ENCODE measurements around the gene NKIRAS2. TPM values are rescaled to one million over a fixed set of nuclear protein-coding genes. Genes with fewer than 3 reads are reported as not detected.

NKIRAS2 gene
- total and polyA plus RNA-seq, 7 experiments from 2014 or later, result 14.3 to 30.5 (median 22.0) TPM

DNA sequence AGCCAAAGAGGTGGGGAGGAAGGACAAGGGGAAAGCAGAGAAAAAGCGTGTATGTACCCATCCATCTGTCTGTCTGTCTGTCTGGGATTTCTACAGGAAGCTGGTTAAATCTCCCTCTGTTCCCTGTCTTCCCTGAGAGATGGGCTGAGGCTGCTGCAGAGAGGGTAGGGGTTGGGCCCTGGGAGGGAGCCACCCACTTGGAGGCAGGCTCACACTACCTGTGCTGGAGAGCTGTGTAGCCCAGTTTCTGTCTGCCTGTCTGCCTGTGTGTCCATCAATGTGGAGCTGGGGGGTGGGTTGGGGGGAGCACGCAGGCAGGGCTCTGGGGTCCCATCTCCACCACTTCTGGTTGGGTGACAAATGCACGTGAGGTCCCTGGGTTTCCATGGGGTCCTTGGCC, 49.1 kb downstream of the NKIRAS2 start:
- Histone ChIP-seq H3K36me3 (ENCODE audit: control insufficient read depth in 2 of 3, insufficient read depth in 3 of 3, low read length in 3 of 3) (no peaks in the 10 kb centered on the region), H3K27ac (ENCODE audit: low read depth, low read length) (no peak overlapping the region), H3K27me3 (ENCODE audit: control insufficient read depth in 2 of 2, insufficient read depth in 2 of 2, low read length in 2 of 2) (peaks cover 0 to 7% of the 10 kb centered on the region in 2 donors), H3K4me1 (ENCODE audit: control insufficient read depth in 2 of 2, insufficient read depth in 2 of 2, low read length in 2 of 2) (peaks cover 7 to 22% of the 10 kb centered on the region in 2 donors), H3K9me3 (ENCODE audit: control insufficient read depth in 2 of 3, low read length in 3 of 3) (no peaks in the 10 kb centered on the region), H3K4me3 (ENCODE audit: low read length) (no peak overlapping the region)
- intact Hi-C loops (cut with micrococcal nuclease), result loop anchor here (5.0 kb wide), 2 partner anchors 33 to 338 kb away; no protein-coding TSS in a partner anchor
- Mint-ChIP-seq H3K4me1 (peaks cover 4 to 18% (median 16%) of the 10 kb centered on the region in 7 donors), H3K4me3 (no peak overlapping the region), H3K36me3 (no peaks in the 10 kb centered on the region), H3K27me3 (peaks cover 17 to 32% (median 23%) of the 10 kb centered on the region in 5 donors), H3K9me3 (peaks cover 0 to under 1% (median 0%) of the 10 kb centered on the region in 11 donors), H3K27ac (no peak overlapping the region)
- ChIA-PET POLR2A (no interaction called here), CTCF (interaction anchor here (1.2 to 2.9 kb wide), 5 partner anchors 8 to 49 kb away, joined by 3 to 19 read pairs (median 6); partner anchors contain the start of gene DHX58)
- no peak for DNase-seq
- ATAC-seq, result no peak

DNA sequence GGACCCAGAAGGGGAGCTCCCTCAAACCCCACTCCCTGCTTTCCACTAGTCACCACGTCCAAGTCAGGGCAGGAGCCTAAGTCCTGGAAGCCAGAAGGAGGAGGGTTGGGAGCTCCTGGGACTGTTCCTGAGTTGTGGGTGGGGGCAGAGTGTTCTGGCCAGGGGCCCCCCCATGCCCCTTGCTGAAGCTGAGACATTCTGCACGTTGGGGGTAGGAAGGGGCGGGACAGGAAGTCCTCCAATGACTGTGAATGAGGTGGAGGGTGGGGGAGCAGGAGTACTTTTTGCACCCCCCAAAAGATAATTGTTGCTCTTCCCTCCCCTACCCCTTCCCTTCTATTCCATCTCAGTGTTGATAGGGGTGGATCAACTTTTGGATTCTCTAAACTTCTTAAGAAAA, 51.9 kb downstream of the NKIRAS2 start:
- Histone ChIP-seq H3K27me3 (ENCODE audit: control insufficient read depth in 2 of 2, insufficient read depth in 2 of 2, low read length in 2 of 2) (peaks cover 0 to 7% of the 10 kb centered on the region in 2 donors), H3K4me1 (ENCODE audit: control insufficient read depth in 2 of 2, insufficient read depth in 2 of 2, low read length in 2 of 2) (peaks cover 7 to 9% of the 10 kb centered on the region in 2 donors), H3K27ac (ENCODE audit: low read depth, low read length) (no peak overlapping the region), H3K9me3 (ENCODE audit: control insufficient read depth in 2 of 3, low read length in 3 of 3) (no peaks in the 10 kb centered on the region), H3K4me3 (ENCODE audit: low read length) (peak overlapping the region; percentile 30), H3K36me3 (ENCODE audit: control insufficient read depth in 2 of 3, insufficient read depth in 3 of 3, low read length in 3 of 3) (no peaks in the 10 kb centered on the region)
- ChIA-PET POLR2A (interaction anchor here (1.5 to 1.7 kb wide), 2 partner anchors 40 to 49 kb away, joined by 4 to 10 read pairs; partner anchors contain the start of gene DHX58), CTCF (interaction anchor here (0.7 kb wide), 1 partner anchor 41 kb away, joined by 3 read pairs; the partner anchor contains the start of gene DHX58)
- H3K36me3 Mint-ChIP-seq, result no peaks in the 10 kb centered on the region
- intact Hi-C loops (cut with micrococcal nuclease), result no loop called here
- no peak for ATAC-seq
- no peak overlapping the region for H3K27ac Mint-ChIP-seq
- no peak for DNase-seq
- H3K27me3 Mint-ChIP-seq, result peaks cover 22 to 37% (median 31%) of the 10 kb centered on the region in 5 donors
- H3K4me1 Mint-ChIP-seq, result peaks cover 0 to 7% (median 5%) of the 10 kb centered on the region in 7 donors
- H3K4me3 Mint-ChIP-seq, result peak overlapping the region; percentile 38 to 78 (median 54)
- no peaks in the 10 kb centered on the region for H3K9me3 Mint-ChIP-seq

DNA sequence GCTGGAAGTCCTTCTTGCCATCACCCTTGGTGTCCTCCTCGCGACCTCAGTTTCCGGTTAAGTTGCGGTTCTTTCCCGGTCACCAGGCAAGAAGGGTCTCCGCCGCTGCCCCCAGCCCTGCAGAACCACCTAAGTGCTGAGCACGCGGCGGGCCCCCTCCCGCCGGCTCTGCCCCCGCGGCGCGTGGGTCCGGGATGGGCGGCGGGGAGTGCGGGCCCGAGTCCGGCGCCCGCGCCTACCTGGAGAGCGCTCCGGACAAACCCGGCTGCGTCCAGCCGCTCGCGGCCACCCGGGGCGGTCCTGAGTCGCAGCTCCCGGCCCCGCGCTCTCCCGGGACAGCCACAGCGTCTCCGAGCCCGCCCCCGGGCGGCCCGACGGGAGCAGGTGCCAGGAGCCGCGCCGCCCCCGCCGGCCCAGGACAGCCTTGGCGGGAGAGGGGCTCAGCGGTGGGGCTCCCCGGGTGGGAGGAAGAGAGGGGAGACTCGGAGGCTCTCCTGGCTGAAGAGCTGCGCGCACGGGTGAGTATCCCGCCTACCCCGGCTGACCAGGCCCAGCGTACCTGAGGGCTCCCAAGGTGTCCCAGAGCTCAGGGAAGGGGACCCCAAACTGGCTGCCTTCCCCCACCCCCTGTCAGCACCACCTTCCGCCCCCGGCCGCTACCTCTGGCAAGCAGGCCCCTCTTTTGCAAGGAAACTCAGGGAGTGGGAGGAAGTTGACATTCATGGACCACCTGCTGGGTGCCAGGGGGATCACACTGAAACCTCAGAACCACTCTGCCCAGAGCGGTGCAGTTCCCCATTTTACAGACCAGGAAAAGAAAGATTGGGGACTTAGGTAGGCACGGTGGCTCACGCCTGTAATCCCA, 52.7 kb downstream of the NKIRAS2 start:
- peaks cover 22 to 37% (median 31%) of the 10 kb centered on the region in 5 donors for H3K27me3 Mint-ChIP-seq
- ATAC-seq (peak; percentile 24), DNase-seq (peak in 1 of 9 donors; percentile 3)
- peak overlapping the region in 9 of 10 donors; percentile 36 to 78 (median 56) for H3K4me3 Mint-ChIP-seq
- H3K36me3 ChIP-seq (ENCODE audit: control insufficient read depth in 2 of 3, insufficient read depth in 3 of 3, low read length in 3 of 3), result no peaks in the 10 kb centered on the region
- no peak overlapping the region for H3K27ac Mint-ChIP-seq
- H3K4me3 ChIP-seq (ENCODE audit: low read length), result peak overlapping the region; percentile 30
- intact Hi-C loops (cut with micrococcal nuclease), result no loop called here
- CTCF ChIA-PET, result no interaction called here
- no peaks in the 10 kb centered on the region for H3K9me3 ChIP-seq (ENCODE audit: control insufficient read depth in 2 of 3, low read length in 3 of 3)
- POLR2A ChIA-PET, result interaction anchor here (1.5 to 1.7 kb wide), 2 partner anchors 40 to 48 kb away, joined by 4 to 10 read pairs; partner anchors contain the start of gene DHX58
- no peaks in the 10 kb centered on the region for H3K9me3 Mint-ChIP-seq
- peaks cover 7 to 9% of the 10 kb centered on the region in 2 donors for H3K4me1 ChIP-seq (ENCODE audit: control insufficient read depth in 2 of 2, insufficient read depth in 2 of 2, low read length in 2 of 2)
- H3K27ac ChIP-seq (ENCODE audit: low read depth, low read length), result no peak overlapping the region
- peaks cover 0 to 7% of the 10 kb centered on the region in 2 donors for H3K27me3 ChIP-seq (ENCODE audit: control insufficient read depth in 2 of 2, insufficient read depth in 2 of 2, low read length in 2 of 2)
- no peaks in the 10 kb centered on the region for H3K36me3 Mint-ChIP-seq
- H3K4me1 Mint-ChIP-seq, result peaks cover 0 to 7% (median 5%) of the 10 kb centered on the region in 7 donors

Other genes with a start within 250 kb of the NKIRAS2 start
- gene JUP, start 233.4 kb upstream of the NKIRAS2 start, total RNA-seq, result 1 to 10 TPM in 2 of 5 experiments, under 1 TPM in 3; 0.24 to 8.2 (median 0.57) TPM
- under 1 TPM; 0.19 to 0.25 TPM for gene JUP, start 233.4 kb upstream of the NKIRAS2 start, polyA plus RNA-seq
- 1 to 10 TPM; 3.6 to 7.0 (median 5.3) TPM for gene P3H4, start 208.1 kb upstream of the NKIRAS2 start, total RNA-seq
- 1 to 10 TPM; 3.5 to 6.5 TPM for gene P3H4, start 208.1 kb upstream of the NKIRAS2 start, polyA plus RNA-seq
- gene FKBP10, start 207.1 kb upstream of the NKIRAS2 start, total RNA-seq, result under 1 TPM in 2 of 5 experiments, not detected in 3; 0.34 to 0.76 TPM
- gene FKBP10, start 207.1 kb upstream of the NKIRAS2 start, polyA plus RNA-seq, result not detected
- gene NT5C3B, start 183.9 kb upstream of the NKIRAS2 start, total RNA-seq, result 10 to 100 TPM; 26.8 to 41.7 (median 37.2) TPM
- 10 to 100 TPM; 41.9 to 66.7 TPM for gene NT5C3B, start 183.9 kb upstream of the NKIRAS2 start, polyA plus RNA-seq
- gene KLHL10, start 182.3 kb upstream of the NKIRAS2 start, total RNA-seq, result not detected
- gene KLHL10, start 182.3 kb upstream of the NKIRAS2 start, polyA plus RNA-seq, result not detected
- gene KLHL11, start 154.7 kb upstream of the NKIRAS2 start, total RNA-seq, result 10 to 100 TPM; 15.2 to 25.9 (median 18.9) TPM
- 1 to 10 TPM; 6.7 to 7.0 TPM for gene KLHL11, start 154.7 kb upstream of the NKIRAS2 start, polyA plus RNA-seq
- 100 to 1,000 TPM in 1 of 5 experiments, 10 to 100 TPM in 4; 59.2 to 154 (median 70.8) TPM for gene ACLY, start 101.1 kb upstream of the NKIRAS2 start, total RNA-seq
- gene ACLY, start 101.1 kb upstream of the NKIRAS2 start, polyA plus RNA-seq, result 10 to 100 TPM; 42.7 to 51.9 TPM
- 1 to 10 TPM in 3 of 5 experiments, under 1 TPM in 1, not detected in 1; 0.16 to 4.1 (median 1.6) TPM for gene ODAD4, start 89.5 kb upstream of the NKIRAS2 start, total RNA-seq
- gene ODAD4, start 89.5 kb upstream of the NKIRAS2 start, polyA plus RNA-seq, result under 1 TPM; 0.10 to 0.40 TPM
- gene CNP, start 53.3 kb upstream of the NKIRAS2 start, total RNA-seq, result 10 to 100 TPM; 29.6 to 86.3 (median 32.5) TPM
- 10 to 100 TPM; 32.3 to 34.2 TPM for gene CNP, start 53.3 kb upstream of the NKIRAS2 start, polyA plus RNA-seq
- gene DNAJC7, start 2.7 kb upstream of the NKIRAS2 start, total RNA-seq, result 100 to 1,000 TPM in 4 of 5 experiments, 10 to 100 TPM in 1; 99.4 to 145 (median 109) TPM
- gene DNAJC7, start 2.7 kb upstream of the NKIRAS2 start, polyA plus RNA-seq, result 10 to 100 TPM; 65.4 to 77.7 TPM
- 1 to 10 TPM in 1 of 5 experiments, under 1 TPM in 4; 0.10 to 1.0 (median 0.67) TPM for gene C17orf113, start 30.5 kb downstream of the NKIRAS2 start, total RNA-seq
- under 1 TPM; 0.14 to 0.28 TPM for gene C17orf113, start 30.5 kb downstream of the NKIRAS2 start, polyA plus RNA-seq
- gene ZNF385C, start 78.4 kb downstream of the NKIRAS2 start, total RNA-seq, result under 1 TPM in 4 of 5 experiments, not detected in 1; 0.15 to 0.45 (median 0.23) TPM
- gene ZNF385C, start 78.4 kb downstream of the NKIRAS2 start, polyA plus RNA-seq, result not detected
- 10 to 100 TPM; 36.0 to 80.5 (median 53.5) TPM for gene DHX58, start 92.6 kb downstream of the NKIRAS2 start, total RNA-seq
- 10 to 100 TPM; 10.1 to 24.7 TPM for gene DHX58, start 92.6 kb downstream of the NKIRAS2 start, polyA plus RNA-seq
- 10 to 100 TPM; 39.6 to 71.1 (median 49.1) TPM for gene KAT2A, start 101.3 kb downstream of the NKIRAS2 start, total RNA-seq
- gene KAT2A, start 101.3 kb downstream of the NKIRAS2 start, polyA plus RNA-seq, result 10 to 100 TPM in 1 of 2 donors, 1 to 10 TPM in 1; 6.6 to 12.0 TPM
- gene HSPB9, start 102.7 kb downstream of the NKIRAS2 start, total RNA-seq, result under 1 TPM in 2 of 5 experiments, not detected in 3; 0.12 to 0.16 TPM
- under 1 TPM in 1 of 2 donors, not detected in 1; 0.10 TPM for gene HSPB9, start 102.7 kb downstream of the NKIRAS2 start, polyA plus RNA-seq
- gene RAB5C, start 134.9 kb downstream of the NKIRAS2 start, total RNA-seq, result 10 to 100 TPM; 72.0 to 95.2 (median 75.4) TPM
- gene RAB5C, start 134.9 kb downstream of the NKIRAS2 start, polyA plus RNA-seq, result 10 to 100 TPM; 56.6 to 63.2 TPM
- under 1 TPM in 3 of 5 experiments, not detected in 2; 0.12 to 0.24 (median 0.16) TPM for gene KCNH4, start 161.1 kb downstream of the NKIRAS2 start, total RNA-seq
- gene KCNH4, start 161.1 kb downstream of the NKIRAS2 start, polyA plus RNA-seq, result under 1 TPM in 1 of 2 donors, not detected in 1; 0.07 TPM
- not detected for gene HCRT, start 165.4 kb downstream of the NKIRAS2 start, total RNA-seq
- not detected for gene HCRT, start 165.4 kb downstream of the NKIRAS2 start, polyA plus RNA-seq
- gene GHDC, start 174.4 kb downstream of the NKIRAS2 start, total RNA-seq, result 10 to 100 TPM; 15.5 to 29.8 (median 19.9) TPM
- 10 to 100 TPM; 15.2 to 17.4 TPM for gene GHDC, start 174.4 kb downstream of the NKIRAS2 start, polyA plus RNA-seq